ENCODE data around the gene EVI5.
"Not testable (repeated sequence)": the region's sequence is repeated elsewhere in the genome, so short reads cannot be mapped to it uniquely, and the experiment has no call there.

EVI5 gene

GRCh38 chr1:92749024-92749634 is 35.8 kb downstream of the EVI5 start:
- DNase-seq (ENCODE audit: low spot score): peak; percentile 23

- no peak for DNase-seq (ENCODE audit: low spot score)
Observed at GRCh38 chr1:92748138-92748537, 36.8 kb downstream of the EVI5 start.

- no peak for DNase-seq (ENCODE audit: low spot score)
Observed at GRCh38 chr1:92747735-92748134, 37.2 kb downstream of the EVI5 start.

- not testable (repeated sequence) for DNase-seq (ENCODE audit: low spot score)
Observed at GRCh38 chr1:92746255-92746654, 38.7 kb downstream of the EVI5 start.

GRCh38 chr1:92743221-92743620 is 41.7 kb downstream of the EVI5 start:
- no peak for DNase-seq (ENCODE audit: low spot score)

GRCh38 chr1:92739669-92740524 is 45.0 kb downstream of the EVI5 start:
- no peak for DNase-seq (ENCODE audit: low spot score)

- no peak for DNase-seq (ENCODE audit: low spot score)
Observed at GRCh38 chr1:92736395-92736794, 48.5 kb downstream of the EVI5 start.

- DNase-seq (ENCODE audit: low spot score): no peak
Observed at GRCh38 chr1:92730476-92730875, 54.4 kb downstream of the EVI5 start.

GRCh38 chr1:92728697-92729096 is 56.2 kb downstream of the EVI5 start:
- DNase-seq (ENCODE audit: low spot score): no peak

- DNase-seq (ENCODE audit: low spot score): not testable (repeated sequence)
Observed at GRCh38 chr1:92723713-92724112, 61.2 kb downstream of the EVI5 start.

- DNase-seq (ENCODE audit: low spot score): no peak
Observed at GRCh38 chr1:92721886-92722285, 63.0 kb downstream of the EVI5 start.

GRCh38 chr1:92721157-92721556 is 63.8 kb downstream of the EVI5 start:
- DNase-seq (ENCODE audit: low spot score): not testable (repeated sequence)

- not testable (repeated sequence) for DNase-seq (ENCODE audit: low spot score)
Observed at GRCh38 chr1:92715476-92715951, 69.4 kb downstream of the EVI5 start.

- DNase-seq (ENCODE audit: low spot score): no peak
Observed at GRCh38 chr1:92713939-92714338, 71.0 kb downstream of the EVI5 start.

- no peak for DNase-seq (ENCODE audit: low spot score)
Observed at GRCh38 chr1:92711473-92712165, 73.3 kb downstream of the EVI5 start.

- no peak for DNase-seq (ENCODE audit: low spot score)
Observed at GRCh38 chr1:92709738-92710137, 75.2 kb downstream of the EVI5 start.

- DNase-seq (ENCODE audit: low spot score): no peak
Observed at GRCh38 chr1:92708368-92708950, 76.4 kb downstream of the EVI5 start.

- no peak for DNase-seq (ENCODE audit: low spot score)
Observed at GRCh38 chr1:92707709-92708108, 77.2 kb downstream of the EVI5 start.

GRCh38 chr1:92707292-92707691 is 77.6 kb downstream of the EVI5 start:
- DNase-seq (ENCODE audit: low spot score): no peak

GRCh38 chr1:92705446-92705845 is 79.5 kb downstream of the EVI5 start:
- no peak for DNase-seq (ENCODE audit: low spot score)

- no peak for DNase-seq (ENCODE audit: low spot score)
Observed at GRCh38 chr1:92701147-92701546, 83.8 kb downstream of the EVI5 start.

GRCh38 chr1:92698932-92699331 is 86.0 kb downstream of the EVI5 start:
- no peak for DNase-seq (ENCODE audit: low spot score)

Data from SK-N-DZ (cell line).